HG02840 (cell line): ENCODE results near the gene NRDE2.
"Not testable (repeated sequence)": the region's sequence is repeated elsewhere in the genome, so short reads cannot be mapped to it uniquely, and the experiment has no call there.

Experiments used
- ATAC-seq: cut with Tn5 transposase; IDR thresholded peaks from one replicate; pipeline ENCODE4 v1.9.1; 2021; ENCODE audit warnings: mild to moderate bottlenecking, moderate library complexity, moderate number of reproducible peaks; ENCODE audit not compliant: unreplicated experiment, low FRiP score

Gene NRDE2

DNA sequence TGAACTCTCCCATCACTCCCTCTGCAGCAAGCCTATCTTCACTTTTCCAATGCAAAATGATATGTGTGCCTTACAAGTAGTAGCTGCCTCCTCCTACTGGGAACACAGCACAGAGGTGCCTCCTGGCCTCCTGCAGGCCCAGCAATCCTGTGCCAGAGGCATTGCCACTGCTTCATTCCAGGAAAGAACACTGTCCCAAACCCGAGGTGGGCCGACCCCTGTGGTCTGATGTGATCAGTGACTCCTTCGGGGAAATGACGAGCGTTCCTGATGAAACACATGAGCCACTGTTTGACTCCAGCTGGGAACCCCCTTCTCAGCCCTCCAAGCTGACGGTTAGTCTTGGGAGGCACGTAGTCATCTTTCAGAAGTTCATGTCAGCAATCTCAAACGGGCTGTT, 55.9 kb downstream of the NRDE2 start:
- no peak for ATAC-seq

DNA sequence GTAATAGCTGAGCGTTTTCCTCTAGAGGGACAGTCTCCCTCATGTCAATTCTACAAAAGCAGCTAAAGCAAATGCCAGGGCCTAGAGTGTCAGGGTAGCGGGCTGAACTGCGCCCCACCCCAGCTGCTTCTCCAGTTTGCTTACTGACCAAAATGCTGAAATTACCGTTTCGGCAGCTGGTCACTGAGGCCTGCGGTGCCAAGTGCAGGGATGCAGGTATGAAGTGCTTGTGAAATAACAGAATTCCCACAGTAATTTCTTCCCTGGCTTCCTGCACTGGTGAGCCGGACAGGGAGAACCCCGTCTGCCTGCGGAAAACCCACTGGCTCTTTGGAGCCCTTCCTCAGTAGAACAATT, 56.3 kb downstream of the NRDE2 start:
- no peak for ATAC-seq

DNA sequence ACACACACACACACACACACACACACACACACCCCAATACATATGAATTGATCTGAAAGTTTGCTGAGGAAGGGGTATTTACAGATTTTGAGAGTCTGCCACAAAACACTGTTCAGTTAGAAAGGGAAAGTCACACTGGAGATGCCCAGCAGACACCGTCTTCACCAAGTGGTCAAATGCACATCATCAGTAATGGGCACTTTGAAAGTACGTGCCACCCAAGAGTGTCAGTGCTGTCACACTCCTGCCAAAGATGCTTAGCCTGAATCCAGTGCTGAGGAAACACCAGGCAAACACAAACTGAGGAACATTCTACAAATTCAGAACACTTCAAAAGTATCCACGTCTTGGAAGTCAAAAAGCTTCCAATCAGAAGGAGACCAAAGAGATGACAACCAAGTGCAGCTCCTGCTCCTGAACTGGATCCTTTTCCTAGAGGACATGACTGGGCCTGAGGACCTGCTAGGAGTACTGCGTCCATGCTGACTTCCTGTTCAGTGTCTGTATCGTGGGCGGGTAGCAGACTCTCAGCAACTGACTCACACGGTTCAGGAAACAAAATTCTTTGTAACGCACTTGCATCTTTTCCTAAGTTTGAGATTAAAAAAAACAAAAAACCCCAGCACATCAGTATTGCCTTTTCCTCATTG, 56.8 kb downstream of the NRDE2 start:
- no peak for ATAC-seq

DNA sequence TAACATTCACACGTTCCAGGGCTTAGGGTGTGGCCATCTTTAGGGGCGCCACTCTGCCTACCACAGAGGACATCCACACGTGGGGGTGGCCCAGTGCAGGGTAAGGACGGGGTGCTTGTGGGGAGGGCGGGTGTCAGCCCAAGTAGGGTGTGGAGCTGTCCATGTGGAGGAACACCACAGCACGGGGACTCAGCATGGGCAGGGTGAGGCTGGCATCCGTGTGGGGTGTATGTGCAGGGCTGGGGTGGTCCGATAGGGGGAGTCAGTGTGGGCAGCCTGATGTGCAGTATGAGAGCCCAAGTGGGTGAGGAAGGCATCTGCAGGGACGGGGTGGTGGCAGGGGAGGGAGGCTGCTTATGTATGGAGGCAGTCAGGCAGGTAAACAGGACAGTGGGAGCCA, 57.7 kb downstream of the NRDE2 start:
- ATAC-seq: no peak

DNA sequence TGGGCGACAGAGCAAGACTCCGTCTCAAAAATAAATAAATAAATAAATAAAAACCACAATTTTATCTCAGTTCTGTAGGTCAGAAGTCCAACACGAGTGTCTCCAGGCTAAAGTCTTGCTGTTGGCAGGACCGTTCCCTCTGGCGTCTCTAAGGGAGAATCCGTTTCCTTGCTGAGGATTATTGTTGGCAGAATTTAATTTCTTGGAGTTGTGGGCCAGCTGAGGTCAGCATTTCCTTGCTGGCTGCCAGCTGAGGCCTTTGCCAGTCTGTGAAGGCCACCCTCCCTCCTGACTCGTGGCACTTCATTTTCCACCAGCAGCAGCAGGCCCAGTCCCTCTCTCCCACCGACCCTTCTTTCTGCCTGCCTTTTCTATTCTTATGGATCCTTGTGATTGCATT, 58.2 kb downstream of the NRDE2 start:
- no peak for ATAC-seq

DNA sequence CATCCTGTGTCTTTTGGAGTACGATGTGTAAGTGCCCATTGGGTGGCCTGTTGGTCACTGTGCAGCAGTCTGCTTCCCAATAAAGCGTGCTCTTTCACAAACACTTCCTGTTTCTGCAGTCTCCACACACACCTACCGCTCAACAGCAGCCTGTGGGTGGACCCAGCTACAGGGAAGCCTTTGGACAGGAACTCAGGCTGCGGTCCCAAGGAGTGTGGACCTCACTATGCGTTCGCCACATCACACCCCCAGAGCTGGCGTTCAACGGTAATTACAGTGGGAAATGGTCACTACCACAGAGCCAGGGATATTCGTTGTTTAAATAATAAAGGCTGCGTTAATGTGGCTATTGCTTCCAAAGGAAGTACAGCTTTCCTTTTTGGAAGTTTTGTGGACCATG, 59.2 kb downstream of the NRDE2 start:
- ATAC-seq: no peak

DNA sequence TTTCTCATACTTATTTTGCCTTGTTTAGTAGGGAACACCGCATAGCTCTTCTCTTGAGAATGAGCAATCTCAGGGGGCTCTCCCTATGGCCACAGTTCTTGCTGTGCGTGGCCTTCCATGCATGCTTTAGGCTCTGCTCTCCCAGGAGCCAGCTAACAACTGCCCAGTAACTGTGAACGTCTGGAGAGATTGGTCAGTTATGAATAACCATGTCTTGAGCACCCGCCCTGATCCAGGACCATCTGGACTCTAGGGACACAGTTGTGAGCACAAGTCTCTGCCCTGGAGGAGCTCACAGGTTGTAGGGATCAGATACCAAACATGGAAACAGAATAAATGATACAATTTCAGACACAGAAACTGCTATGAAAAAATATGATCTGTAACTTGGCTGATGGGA, 63.3 kb downstream of the NRDE2 start:
- ATAC-seq: no peak

DNA sequence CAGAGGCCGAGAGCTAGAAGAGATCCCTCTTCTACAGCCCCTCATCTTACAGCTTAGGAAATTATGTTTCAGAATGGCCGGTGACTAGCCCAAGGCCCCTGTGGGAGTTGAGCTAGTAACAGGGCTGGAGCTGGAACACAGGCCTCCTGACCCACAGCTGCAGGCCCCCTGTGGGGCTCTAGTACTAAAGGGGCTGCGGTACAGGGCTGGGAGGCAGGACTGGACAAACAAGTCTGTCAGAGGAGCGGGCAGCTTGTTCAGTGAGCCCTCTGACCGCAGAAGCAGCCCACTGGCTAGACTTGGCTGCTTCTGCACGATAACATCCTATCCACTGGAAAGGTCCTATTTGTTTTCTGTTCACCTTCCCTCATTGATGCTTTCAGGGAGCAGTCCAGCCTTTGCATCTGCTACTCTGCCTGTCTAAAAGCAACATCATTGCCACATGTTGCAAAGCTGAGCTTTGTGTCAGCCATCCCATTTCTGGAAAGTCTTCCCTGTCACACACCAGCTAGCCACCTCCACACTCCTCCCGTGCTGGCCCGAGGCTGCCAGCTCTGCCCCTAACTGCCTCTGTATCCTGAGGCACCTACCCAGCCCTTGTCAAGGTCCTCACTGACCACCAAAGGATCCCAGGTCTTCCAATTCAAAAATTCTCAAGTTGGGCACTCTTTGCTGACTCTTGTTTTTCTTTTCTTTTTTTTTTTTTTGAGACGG, 65.1 kb downstream of the NRDE2 start:
- ATAC-seq: no peak

DNA sequence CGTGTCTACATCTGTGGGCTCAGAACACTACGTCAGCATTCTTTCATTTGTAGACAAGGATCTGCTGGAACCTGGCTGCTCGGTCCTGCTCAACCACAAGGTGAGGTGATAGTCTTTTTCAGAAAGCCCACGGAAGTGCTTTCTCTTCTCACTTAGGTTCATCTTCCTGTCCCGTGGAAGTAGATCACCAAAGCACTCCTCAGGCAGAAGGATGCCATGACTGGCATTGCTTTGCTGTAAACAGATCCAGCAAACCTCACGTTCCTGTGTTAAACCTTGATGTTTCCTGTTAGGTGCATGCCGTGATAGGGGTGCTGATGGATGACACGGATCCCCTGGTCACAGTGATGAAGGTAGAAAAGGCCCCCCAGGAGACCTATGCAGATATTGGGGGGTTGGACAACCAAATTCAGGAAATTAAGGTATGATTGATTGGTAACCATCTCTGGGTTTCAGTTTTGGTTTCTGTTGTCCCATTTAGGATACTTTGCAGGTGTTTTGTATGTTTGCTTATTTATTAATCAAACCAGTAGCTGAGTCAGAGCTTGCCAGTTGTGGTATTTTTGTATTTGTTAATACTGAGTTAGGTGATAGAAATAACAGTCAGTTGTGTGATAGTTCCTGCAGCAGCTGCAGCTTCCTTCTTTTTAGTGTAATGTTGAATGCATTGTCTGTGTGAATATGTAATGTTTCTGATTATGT, 67.8 kb downstream of the NRDE2 start:
- ATAC-seq: peak; percentile 91

DNA sequence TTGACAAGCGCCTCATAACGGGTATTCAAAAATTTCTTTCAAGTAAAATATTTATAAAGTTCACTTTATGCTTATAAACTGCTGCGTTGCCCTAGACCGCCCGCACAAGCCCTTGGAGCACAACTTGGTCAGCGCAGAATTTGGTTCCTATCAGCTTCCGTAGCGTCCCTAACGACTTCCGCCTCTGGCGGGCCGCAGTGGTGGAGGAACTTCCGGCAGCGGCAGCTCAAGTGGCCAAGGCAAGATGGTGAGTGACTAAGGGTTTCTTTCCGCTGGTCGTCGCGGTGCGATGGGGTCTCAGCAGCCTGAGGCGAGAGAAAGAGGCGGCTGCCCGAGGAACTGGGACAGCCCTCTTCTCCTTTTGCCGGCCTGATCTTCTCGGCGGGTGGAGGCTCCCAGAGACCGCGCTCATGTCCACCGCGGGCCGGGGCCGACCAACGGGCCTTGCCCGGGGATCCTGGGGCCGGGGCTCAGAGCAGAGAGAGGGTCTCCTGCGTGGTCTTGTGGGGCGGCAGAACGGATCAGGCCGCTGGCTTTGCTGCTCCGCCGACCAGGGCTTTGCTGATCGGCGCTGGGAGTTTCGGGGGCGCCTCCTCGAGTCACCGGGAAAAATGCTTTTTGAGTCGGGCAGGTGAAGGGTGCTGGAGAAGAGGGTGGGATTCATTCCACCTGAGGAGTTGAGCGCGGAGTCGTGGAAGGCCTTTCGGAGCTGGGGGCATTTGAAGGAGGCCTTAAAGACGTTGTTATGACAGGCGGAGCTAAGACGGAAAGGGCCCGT, 75.2 kb downstream of the NRDE2 start, which contains the start of gene PSMC1:
Gene PSMC1, plus strand, starts transcription at position 200 of the 778 bp plus-strand sequence. Its CDS starts 45 bp downstream, at position 245.
- ATAC-seq: peak; percentile 93

DNA sequence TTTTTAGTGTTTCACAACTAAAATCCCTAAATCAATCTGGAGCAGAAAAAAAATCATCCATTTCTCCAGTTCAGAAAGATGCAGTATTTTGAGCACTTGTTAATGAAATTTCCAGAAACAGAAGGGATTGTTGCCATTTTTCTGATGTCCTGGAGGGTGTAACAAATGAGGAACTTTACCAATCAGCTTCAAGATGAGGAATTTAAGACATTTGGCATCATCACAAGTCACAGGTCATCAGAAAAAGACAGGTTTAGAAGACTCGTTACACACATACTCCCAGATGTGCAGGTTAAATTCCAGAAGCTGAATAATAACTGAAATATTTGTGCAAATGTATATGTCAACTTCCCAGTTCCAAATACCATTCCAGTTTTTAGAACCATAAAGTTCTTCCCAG, 75.9 kb downstream of the NRDE2 start:
- no peak for ATAC-seq

DNA sequence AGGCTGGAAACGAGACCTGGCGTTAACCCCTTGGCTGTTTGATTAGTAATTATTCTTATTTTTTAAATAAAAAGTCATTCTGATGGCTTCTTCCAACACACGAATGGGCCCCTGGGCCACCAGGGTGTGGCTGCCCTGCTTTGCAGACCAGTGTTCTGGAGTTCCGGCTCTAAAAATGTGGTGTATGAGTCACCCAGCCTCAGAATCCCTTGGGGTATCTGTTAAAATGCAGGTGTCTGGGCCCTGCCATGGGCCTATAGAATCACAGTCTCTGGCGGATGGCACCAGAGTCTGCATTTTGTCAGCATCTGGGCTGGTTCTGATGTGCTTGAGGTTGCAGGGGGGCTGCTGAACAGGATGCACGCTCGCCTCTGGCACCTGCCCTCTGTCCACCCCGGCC, 77.9 kb downstream of the NRDE2 start:
- ATAC-seq: no peak

DNA sequence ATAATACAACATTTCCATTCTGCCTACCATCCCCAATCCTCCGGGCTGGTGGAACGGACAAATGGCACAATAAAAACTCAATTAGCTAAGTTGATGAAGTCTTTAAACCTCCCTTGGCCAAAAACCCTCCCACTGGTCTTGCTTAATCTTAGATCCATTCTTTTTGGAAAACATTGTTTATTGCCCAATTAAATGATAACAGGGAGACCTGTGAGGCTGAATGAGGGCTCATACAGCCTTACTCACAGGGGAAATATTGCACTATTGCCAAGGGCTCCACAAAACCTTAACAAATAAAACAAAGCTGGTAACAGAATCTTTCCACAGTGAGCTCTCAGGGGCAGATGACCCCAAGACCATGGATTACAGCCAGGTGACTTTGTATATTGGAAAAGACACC, 83.1 kb downstream of the NRDE2 start:
- ATAC-seq: no peak

DNA sequence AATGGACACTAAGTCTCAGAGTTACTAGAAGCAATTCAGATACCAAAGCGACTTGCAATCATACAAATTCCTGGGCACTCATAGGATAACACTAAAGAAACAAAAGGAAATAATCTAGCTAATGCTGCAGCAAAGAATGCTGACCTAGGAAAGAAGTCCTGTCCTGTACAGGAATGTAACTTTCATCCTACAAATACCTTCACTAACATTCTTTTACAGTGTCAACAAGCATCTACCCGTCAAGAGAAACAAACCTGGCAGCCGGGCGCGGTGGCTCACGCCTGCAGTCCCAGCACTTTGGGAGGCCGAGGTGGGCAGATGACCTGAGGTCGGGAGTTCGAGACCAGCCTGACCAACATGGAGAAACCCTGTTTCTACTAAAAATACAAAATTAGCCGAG, 84.3 kb downstream of the NRDE2 start:
- ATAC-seq: not testable (repeated sequence)

DNA sequence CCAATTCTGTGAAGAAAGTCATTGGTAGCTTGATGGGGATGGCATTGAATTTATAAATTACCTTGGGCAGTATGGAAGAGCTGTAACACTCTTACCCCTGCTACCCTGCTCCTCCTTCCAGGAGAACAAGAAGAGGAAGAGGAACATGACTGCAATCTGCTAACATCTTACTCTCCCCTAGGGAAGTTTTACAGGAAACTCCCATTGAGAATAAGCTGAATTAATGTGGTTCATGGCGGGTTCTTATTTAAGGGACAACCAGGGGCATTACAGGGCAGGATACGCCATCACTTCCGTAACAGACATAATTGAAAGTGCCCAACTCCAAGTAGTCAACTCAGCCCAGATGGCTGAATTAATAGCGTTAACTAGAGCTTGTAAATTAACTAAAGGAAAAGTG, 84.8 kb downstream of the NRDE2 start:
- no peak for ATAC-seq

DNA sequence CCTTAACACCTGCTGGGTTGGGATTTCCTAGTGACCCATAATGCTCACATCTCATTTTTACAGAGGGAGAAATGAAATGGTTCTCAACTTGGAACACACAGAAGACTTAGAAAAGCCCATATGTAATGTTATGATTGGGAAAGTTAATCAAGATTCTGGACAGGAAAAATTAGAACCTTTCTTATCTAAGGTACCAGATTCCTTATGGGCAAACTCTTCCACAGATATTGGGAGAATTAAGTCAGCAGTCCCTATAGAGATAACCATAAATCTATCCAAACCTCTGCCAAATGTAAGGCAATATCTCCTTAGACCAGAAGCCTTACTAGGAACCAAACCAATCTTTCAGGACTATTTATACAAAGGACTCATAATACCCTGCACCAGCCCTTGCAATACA, 89.3 kb downstream of the NRDE2 start:
- ATAC-seq: no peak

DNA sequence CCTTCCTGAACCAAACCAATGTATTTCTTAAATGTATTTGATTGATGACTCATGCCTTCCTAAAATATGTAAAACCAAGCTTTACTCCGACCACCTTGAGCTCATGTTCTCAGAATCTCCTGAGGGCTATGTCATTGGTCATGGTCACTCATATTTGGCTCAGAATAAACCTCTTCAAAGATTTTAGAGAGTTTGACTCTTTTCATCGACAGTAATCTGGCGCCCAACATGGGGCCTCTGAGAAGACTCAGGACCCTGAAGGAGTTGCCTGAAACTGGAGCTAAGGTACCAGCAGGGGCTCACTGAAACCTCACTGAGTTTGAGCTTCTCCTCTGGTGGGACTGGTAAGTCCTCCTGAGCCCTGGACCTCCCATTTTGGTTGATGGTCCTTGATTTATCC, 92.6 kb downstream of the NRDE2 start:
- ATAC-seq: no peak

DNA sequence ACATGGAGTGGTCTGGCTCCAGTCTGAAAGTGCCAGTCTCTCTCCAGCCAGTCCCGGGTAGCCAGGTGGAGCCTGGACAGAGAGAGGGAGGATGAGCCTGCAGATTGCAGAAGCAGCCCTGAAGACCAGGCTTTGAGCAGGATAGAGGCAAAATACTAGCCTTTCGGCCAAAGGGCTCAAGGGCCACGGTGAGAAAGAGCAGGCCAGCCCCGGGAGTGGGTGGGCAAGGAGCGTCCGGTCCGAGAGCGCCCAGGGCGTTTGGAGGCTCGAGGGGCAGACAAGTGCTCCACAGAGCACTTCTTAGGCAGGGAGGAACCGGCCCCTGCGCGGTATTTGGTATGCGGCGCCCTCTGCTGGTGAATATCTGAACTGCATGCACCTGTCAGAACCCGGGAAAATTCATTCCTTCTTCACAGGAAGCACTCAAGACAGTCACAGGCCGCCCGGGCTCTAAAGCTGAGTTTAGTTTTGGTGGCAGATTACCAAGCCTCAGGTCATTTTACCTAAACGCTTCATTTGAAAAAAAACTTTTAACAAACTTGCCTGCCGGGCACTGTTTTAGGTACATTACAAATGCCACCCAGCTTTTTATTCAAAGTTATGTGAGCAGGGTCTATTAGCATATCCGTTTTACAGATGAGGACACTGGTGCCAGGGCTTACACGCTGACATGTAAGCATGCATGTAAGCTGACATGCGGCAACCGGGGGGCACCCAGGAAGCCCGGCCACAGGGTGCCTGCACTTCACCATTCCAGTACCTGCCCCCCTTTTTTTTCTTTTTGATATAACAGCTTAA, 96.4 kb downstream of the NRDE2 start:
- ATAC-seq: no peak

DNA sequence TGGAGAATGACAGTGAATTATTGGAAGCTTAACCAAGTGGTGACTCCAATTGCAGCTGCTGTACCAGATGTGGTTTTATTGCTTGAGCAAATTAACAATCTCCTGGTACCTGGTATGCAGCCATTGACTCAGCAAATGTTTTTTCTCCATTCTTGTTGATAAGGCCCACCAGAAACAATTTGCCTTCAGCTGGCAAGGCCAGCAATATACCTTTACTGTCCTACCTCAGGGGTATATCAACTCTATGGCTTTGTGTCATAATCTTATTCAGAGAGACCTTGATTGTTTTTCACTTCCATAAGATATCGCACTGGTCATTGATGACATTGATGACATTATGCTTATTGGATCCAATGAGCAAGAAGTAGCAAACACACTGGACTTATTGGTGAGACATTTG, 101.8 kb downstream of the NRDE2 start:
- not testable (repeated sequence) for ATAC-seq

DNA sequence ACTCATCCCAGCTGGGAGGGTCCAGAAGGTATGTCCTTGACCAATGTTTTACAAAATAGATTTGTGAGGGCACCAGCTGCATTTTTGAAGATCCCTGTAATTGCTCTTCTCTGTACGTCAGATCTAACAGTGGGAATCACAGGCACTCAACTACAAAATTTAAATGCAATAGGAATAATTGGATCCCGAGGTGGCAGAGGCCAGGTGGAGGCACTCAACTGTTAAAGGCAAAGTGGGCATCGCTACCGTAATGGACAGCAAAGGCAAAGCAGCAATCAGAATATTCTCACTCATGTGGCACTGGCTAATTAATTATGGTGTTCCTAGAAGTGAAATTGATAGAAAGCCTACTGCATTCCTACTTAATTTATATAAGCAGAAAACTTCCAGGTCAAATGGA, 103.3 kb downstream of the NRDE2 start:
- no peak for ATAC-seq
